ENCODE data around the gene ASCC1. TPM values are rescaled to one million over a fixed set of nuclear protein-coding genes. Genes with fewer than 3 reads are reported as not detected.

Gene ASCC1
- total RNA-seq, 1 experiment from 2014 or later: 15.7 TPM

DNA sequence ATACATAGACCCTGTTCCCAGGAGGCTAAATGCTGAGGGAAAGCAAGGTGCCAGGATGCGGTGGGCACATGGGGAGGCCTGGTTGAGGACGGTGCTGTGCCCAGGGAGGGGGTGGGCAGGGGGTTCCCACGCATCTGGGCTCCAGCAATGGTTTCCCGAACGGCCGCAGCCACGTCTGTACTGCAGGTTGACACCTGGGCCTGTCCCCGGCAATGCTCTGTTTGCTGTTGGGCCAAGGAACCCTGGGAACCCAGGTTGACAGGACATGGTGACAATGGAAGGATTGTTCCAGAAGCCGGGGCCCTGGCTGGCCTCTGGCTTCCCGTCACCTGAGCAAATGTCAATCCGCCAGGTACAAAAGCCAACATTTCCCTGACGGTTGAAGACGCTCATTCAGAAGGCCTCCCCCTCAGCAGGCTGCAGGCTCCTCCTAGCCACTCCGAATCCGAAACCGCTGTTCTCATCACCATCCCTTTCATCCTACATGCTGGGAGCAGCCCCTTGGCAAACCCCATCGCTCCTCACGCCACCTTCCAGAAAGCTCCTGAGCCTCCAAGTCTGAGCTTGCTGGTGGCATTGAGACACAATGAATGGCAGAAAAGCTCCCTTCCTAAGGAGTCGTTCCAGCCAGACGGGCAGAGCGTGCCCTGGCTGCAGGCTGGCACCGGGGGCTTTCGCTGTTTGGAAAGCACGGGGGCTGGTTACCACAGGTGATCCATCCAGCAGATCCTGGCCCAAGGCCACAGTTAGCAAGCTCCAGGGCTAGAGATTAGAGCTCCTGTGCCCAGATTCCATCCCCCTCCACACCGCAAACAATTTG, 158.9 kb downstream of the ASCC1 start:
- TF ChIP-seq, protein P1, sequence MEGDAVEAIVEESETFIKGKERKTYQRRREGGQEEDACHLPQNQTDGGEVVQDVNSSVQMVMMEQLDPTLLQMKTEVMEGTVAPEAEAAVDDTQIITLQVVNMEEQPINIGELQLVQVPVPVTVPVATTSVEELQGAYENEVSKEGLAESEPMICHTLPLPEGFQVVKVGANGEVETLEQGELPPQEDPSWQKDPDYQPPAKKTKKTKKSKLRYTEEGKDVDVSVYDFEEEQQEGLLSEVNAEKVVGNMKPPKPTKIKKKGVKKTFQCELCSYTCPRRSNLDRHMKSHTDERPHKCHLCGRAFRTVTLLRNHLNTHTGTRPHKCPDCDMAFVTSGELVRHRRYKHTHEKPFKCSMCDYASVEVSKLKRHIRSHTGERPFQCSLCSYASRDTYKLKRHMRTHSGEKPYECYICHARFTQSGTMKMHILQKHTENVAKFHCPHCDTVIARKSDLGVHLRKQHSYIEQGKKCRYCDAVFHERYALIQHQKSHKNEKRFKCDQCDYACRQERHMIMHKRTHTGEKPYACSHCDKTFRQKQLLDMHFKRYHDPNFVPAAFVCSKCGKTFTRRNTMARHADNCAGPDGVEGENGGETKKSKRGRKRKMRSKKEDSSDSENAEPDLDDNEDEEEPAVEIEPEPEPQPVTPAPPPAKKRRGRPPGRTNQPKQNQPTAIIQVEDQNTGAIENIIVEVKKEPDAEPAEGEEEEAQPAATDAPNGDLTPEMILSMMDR (conservative IDR thresholded peaks at IDR 0.05; ENCODE audit: low read depth, low read length): no peak
- TF ChIP-seq EZH2 (IDR thresholded peaks at IDR 0.05; ENCODE audit: low read length, unreplicated experiment) (no peak), EZH2phosphoT487 (IDR thresholded peaks at IDR 0.05; ENCODE audit: borderline replicate concordance, low read length) (no peak)
- no peaks in the 10 kb centered on the region for H3K36me3 ChIP-seq (ENCODE audit: low read depth, low read length)
- no TSS peak for BruUV-seq (replicated peaks)
- no peaks in the 10 kb centered on the region for H3K4me1 ChIP-seq (ENCODE audit: insufficient read depth, low read length)
- intact Hi-C loops (cut with micrococcal nuclease): no loop called here
- H3K9me2 ChIP-seq (replicated peaks; ENCODE audit: low read length): no peaks in the 10 kb centered on the region
- ChIA-PET CTCF (no interaction called here), POLR2A (ENCODE audit: unreplicated experiment) (no interaction called here)
- no peak overlapping the region for H3K9ac ChIP-seq (ENCODE audit: low read length)
- ATAC-seq (no peak), DNase-seq (no peak)
- no peaks in the 10 kb centered on the region for H4K20me1 ChIP-seq (ENCODE audit: low read length)
- no peaks in the 10 kb centered on the region for H3K79me2 ChIP-seq (ENCODE audit: low read length)
- no peak overlapping the region for H3K27ac ChIP-seq (ENCODE audit: low read length)
- no peak overlapping the region for H2AFZ ChIP-seq (ENCODE audit: low read length)
- no peaks in the 10 kb centered on the region for H3F3A ChIP-seq (ENCODE audit: low read length, unreplicated experiment)
- H3K4me2 ChIP-seq (ENCODE audit: low read length): no peak overlapping the region
- no peaks in the 10 kb centered on the region for H3K9me3 ChIP-seq (ENCODE audit: low read length)
- no peak overlapping the region for H3K4me3 ChIP-seq (ENCODE audit: low read length)
- H3K27me3 ChIP-seq (ENCODE audit: low read length): no peaks in the 10 kb centered on the region

DNA sequence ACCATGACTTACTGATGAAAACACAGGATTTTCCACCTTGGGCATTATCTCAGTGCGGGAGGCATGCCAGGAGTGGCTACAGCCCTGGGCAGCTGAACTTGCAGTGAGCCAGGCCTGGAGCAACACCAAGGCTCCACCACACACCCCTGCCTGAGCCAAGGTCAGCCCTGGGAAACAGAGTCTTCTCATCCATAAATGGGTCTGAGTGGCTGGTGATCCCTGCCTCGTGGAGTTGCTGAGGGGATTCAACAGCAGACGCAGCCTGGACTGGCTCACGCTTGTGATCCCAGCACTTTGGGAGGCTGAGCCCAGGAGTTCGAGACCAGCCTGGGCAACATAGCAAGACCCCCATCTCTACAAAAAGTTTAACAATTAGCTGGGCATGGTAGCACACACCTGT, 160.0 kb downstream of the ASCC1 start:
- no peak overlapping the region for H3K27ac ChIP-seq (ENCODE audit: low read length)
- no peak for DNase-seq

More for the DNA sequence above, 160.0 kb downstream of the ASCC1 start:
- intact Hi-C loops (cut with micrococcal nuclease): no loop called here
- H3K4me1 ChIP-seq (ENCODE audit: insufficient read depth, low read length): no peaks in the 10 kb centered on the region
- H3F3A ChIP-seq (ENCODE audit: low read length, unreplicated experiment): no peaks in the 10 kb centered on the region
- no peak overlapping the region for H2AFZ ChIP-seq (ENCODE audit: low read length)
- H3K4me3 ChIP-seq (ENCODE audit: low read length): no peak overlapping the region
- H3K9ac ChIP-seq (ENCODE audit: low read length): no peak overlapping the region
- ATAC-seq: no peak
- H3K27me3 ChIP-seq (ENCODE audit: low read length): no peaks in the 10 kb centered on the region
- no peaks in the 10 kb centered on the region for H3K36me3 ChIP-seq (ENCODE audit: low read depth, low read length)
- no TSS peak for BruUV-seq (replicated peaks)
- H4K20me1 ChIP-seq (ENCODE audit: low read length): no peaks in the 10 kb centered on the region
- H3K9me2 ChIP-seq (replicated peaks; ENCODE audit: low read length): no peaks in the 10 kb centered on the region
- no peak overlapping the region for H3K4me2 ChIP-seq (ENCODE audit: low read length)
- TF ChIP-seq EZH2phosphoT487 (IDR thresholded peaks at IDR 0.05; ENCODE audit: borderline replicate concordance, low read length) (no peak), EZH2 (IDR thresholded peaks at IDR 0.05; ENCODE audit: low read length, unreplicated experiment) (no peak)
- TF ChIP-seq, protein P1 (conservative IDR thresholded peaks at IDR 0.05; ENCODE audit: low read depth, low read length): no peak
- no peaks in the 10 kb centered on the region for H3K79me2 ChIP-seq (ENCODE audit: low read length)
- CTCF ChIA-PET: no interaction called here
- POLR2A ChIA-PET (ENCODE audit: unreplicated experiment): interaction anchor here (0.6 kb wide), 1 partner anchor 289 kb away, joined by 9 read pairs; no protein-coding TSS in a partner anchor
- H3K9me3 ChIP-seq (ENCODE audit: low read length): no peaks in the 10 kb centered on the region

Data from PC-3 (cell line).